SK-N-MC (cell line): ENCODE data around the gene RNF150.

Source experiments
- DNase-seq: peaks from one replicate; pipeline ENCODE4 v3.0.0-alpha.2; 2011; ENCODE audit warnings: low read depth, low spot score
- H3K27ac ChIP-seq: fragments of 200-600 bp; sonication (generic); 2 replicates; pipeline ENCODE4 v1.5.1; 2016; ENCODE audit warnings: mixed run types
- H3K36me3 ChIP-seq: fragments of 200-600 bp; sonication (generic); 2 replicates; pipeline ENCODE4 v1.6.1; 2017; ENCODE audit warnings: antibody characterized with exemption, low read length, mixed read lengths; ENCODE audit not compliant: insufficient read depth
- H3K4me3 ChIP-seq: fragments of 200-600 bp; sonication (generic); 2 replicates; pipeline ENCODE4 v1.5.1; 2016
- H3K9ac ChIP-seq: fragments of 200-600 bp; sonication (generic); 2 replicates; pipeline ENCODE4 v1.8.0; 2017; ENCODE audit warnings: mixed run types, mixed read lengths; ENCODE audit not compliant: insufficient read length
- H3K9me3 ChIP-seq: fragments of 200-600 bp; sonication (generic); 2 replicates; pipeline ENCODE4 v1.6.1; 2017; ENCODE audit warnings: low read depth, mild to moderate bottlenecking, antibody characterized with exemption, low read length, moderate library complexity, mixed read lengths
- EZH2 ChIP-seq: fragments of 200-600 bp; sonication (generic); IDR thresholded peaks from one replicate; pipeline ENCODE4 v1.6.1; 2017; ENCODE audit warnings: antibody characterized with exemption
- FOXP2 ChIP-seq: optimal IDR thresholded peaks from 2 replicates; pipeline ENCODE3; 2011; ENCODE audit warnings: mild to moderate bottlenecking, moderate library complexity; ENCODE audit not compliant: insufficient read depth; ENCODE audit errors: extremely low read length, control extremely low read depth
- POLR2AphosphoS5 ChIP-seq: IDR thresholded peaks from 2 replicates; pipeline ENCODE4 v1.6.1; 2012; ENCODE audit warnings: mild to moderate bottlenecking, low read depth, low read length, borderline replicate concordance

RNF150 gene

DNA sequence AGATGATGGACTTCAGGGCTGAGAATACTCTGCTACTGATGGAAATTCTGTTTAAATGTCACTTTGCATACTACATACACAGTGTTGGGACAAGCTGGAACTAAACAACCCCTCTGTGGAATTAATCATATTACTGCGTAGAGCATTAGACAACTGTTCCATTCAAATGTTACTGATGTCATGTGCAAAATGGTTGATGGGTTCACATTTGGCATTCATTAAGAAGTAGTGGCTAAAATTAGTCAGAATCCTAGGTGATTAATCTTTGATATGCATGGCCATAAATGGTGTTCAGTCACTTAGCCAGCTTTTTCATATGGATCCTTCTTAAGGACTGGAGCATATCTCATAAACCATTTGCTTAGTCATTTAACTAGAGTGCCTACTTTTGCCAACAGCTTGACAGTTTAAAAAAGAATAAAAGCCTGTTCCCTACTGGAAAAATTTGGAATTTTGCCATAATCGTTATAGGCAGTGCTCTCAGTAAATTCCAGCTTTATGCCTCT, 105.2 kb downstream of the RNF150 start:
- TF ChIP-seq EZH2 (no peak), POLR2AphosphoS5 (no peak), FOXP2 (no peak)
- Histone ChIP-seq H3K36me3 (no peaks in the 10 kb centered on the region), H3K4me3 (peak overlapping the region; percentile 50), H3K9ac (no peak overlapping the region), H3K27ac (peak overlapping the region; percentile 83), H3K9me3 (no peaks in the 10 kb centered on the region)
- no peak for DNase-seq

DNA sequence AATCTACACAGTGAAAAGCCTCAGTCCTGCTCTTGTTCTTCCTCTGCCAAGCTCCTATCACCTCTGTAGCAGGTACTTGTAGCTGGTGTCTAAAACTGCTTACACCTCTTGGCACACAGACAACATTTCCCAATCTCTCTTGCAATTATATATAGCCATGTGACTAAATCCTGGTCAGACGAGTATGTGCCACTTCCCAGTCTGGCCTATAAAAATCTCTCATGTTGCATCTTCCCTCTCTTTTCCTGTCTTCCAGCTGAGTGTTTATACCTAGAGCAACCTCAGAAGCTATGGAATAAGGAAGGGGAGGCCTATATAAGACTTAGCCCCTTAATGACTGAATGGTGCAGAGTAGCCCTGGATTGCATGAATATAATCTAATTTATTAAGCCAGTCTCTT, 105.8 kb downstream of the RNF150 start:
- Histone ChIP-seq H3K36me3 (no peaks in the 10 kb centered on the region), H3K9ac (no peak overlapping the region), H3K27ac (peak overlapping the region; percentile 83; the same call in 1 of the 2 replicates), H3K4me3 (no peak overlapping the region), H3K9me3 (no peaks in the 10 kb centered on the region)
- TF ChIP-seq FOXP2, result no peak
- TF ChIP-seq EZH2, result no peak
- TF ChIP-seq POLR2AphosphoS5, result no peak
- DNase-seq, result no peak

DNA sequence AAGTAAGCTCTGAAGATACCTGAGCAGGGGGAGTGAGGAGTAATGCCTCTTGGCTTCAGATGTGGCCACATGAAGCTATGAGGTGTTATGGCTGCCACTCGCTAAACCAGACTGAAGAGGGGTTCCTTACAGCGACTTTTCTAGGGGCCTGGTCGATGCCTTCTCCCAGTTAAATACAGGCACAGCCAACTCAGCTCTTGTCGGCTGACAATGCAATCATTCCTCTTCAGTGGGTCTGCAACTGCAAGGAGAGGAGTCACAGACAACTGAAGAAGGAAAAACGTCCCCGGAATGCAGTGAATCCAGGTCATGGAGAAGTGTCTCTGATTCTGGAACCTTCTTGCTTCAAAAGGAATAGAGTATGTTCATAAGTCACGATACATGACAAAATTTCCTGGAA, 106.4 kb downstream of the RNF150 start:
- H3K9ac ChIP-seq, result no peak overlapping the region
- no peak for TF ChIP-seq POLR2AphosphoS5
- no peak for TF ChIP-seq EZH2
- no peak for TF ChIP-seq FOXP2
- no peaks in the 10 kb centered on the region for H3K9me3 ChIP-seq
- no peak for DNase-seq
- no peak overlapping the region for H3K4me3 ChIP-seq
- no peaks in the 10 kb centered on the region for H3K36me3 ChIP-seq
- H3K27ac ChIP-seq, result no peak overlapping the region

DNA sequence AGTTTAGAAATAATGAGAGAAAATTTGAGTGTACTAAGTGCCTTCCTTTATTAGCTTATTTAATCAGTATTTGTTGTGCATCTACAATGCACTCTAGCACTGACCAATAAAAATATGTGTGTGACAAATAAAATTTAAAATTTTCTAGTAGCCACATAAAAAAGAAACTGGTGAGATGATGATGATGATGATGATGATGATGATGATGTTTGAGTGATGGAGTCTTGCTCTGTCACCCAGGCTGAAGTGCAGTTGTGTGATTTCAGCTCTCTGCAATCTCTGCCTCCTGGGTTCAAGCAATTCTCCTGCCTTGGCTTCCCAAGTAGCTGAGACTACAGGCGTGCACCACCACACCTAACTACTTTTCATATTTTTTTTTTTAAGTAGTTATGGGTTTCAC, 110.2 kb downstream of the RNF150 start:
- no peaks in the 10 kb centered on the region for H3K36me3 ChIP-seq
- H3K9me3 ChIP-seq, result no peaks in the 10 kb centered on the region
- H3K4me3 ChIP-seq, result no peak overlapping the region
- DNase-seq, result no peak
- H3K27ac ChIP-seq, result peak overlapping the region; percentile 92; the same call in 1 of the 2 replicates
- no peak overlapping the region for H3K9ac ChIP-seq
- TF ChIP-seq POLR2AphosphoS5, result no peak
- TF ChIP-seq FOXP2, result no peak
- no peak for TF ChIP-seq EZH2

DNA sequence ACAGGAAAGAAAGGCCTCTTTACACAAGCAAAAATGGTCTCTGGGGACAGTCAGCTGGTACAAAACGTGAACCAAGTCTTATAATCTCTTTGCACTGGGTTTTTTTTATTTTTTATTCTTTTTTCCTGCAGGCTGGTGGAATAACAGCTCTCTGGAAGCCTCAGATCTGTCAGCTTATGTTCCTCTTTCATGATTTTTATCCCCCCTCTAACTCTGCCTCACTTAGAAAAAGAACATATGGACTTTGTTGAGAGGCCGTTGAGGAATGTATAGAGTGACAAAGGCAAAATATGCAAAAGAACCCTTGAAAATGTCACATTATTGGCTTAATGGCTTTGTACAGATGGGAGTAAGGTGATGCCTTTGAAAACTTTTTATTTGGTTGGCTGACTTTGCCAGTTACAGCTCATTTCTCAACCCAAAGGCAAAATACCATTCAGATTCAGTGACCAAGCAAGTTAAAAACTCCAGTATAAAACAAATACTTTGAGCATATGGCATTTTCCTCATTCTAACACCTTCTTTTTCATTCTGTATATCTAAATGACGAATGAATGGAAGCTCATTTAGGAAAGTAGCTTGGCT, 111.1 kb downstream of the RNF150 start:
- no peaks in the 10 kb centered on the region for H3K36me3 ChIP-seq
- H3K9ac ChIP-seq, result no peak overlapping the region
- DNase-seq, result no peak
- peak overlapping the region; percentile 92 for H3K27ac ChIP-seq
- TF ChIP-seq FOXP2, result no peak
- no peak for TF ChIP-seq EZH2
- no peak for TF ChIP-seq POLR2AphosphoS5
- no peaks in the 10 kb centered on the region for H3K9me3 ChIP-seq
- H3K4me3 ChIP-seq, result peak overlapping the region; percentile 54

DNA sequence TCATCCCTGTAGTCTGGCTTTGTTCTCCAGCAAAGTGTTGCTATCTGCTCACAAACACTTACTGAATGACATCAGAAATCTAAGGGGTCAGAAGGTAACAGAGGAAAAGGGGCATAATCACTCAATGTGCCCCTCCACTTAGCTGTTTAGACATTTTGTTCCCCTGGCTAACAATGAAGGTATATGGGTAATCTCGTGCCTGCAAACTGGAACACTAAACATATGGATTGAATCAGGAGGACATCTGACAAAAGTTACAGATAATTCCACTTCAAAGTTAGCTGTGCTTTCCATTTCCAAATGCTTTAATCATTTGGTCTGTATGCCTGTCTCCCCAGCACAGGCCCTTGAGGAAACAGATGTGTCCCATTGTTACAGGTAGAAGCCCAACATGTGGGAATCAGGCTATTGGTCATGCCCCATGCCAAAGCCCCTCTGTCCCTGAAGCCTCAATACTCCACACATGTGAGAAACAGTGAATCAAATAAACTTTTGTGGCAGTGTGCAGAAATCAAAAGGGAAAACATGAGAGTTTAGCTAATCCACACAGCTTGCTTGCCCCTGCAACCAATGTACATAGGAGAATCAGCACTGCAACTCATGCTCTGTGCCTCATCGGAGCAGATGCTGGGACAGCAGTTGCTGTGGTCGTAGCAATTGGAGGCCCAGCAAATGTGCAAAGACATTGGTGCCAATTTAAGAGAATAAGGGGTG, 111.7 kb downstream of the RNF150 start:
- no peaks in the 10 kb centered on the region for H3K36me3 ChIP-seq
- TF ChIP-seq FOXP2, result no peak
- TF ChIP-seq EZH2, result no peak
- TF ChIP-seq POLR2AphosphoS5, result no peak
- peak overlapping the region; percentile 54 for H3K4me3 ChIP-seq
- DNase-seq, result no peak
- H3K9me3 ChIP-seq, result no peaks in the 10 kb centered on the region
- no peak overlapping the region for H3K9ac ChIP-seq
- peak overlapping the region; percentile 92 for H3K27ac ChIP-seq

DNA sequence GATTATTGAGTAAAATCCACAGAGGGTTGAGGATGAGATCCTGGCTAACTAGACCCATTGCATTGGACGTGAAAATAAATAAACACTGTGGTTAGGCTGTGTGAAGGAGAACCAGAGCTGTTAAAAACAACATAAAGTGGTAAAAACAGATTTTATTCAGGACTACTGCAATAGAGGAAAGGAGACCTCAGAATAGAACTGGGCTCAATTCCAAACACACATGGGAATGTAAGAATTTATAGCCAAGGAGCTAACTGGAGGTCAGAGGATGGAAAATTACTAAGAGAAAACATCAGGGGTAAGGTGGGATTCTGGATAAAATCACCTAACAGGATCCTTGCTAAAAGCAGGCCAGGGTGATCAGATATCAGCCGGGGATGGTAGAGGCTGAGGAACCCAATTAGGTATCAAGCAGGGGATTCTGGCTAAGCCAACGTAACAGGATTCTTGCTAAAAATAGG, 112.4 kb downstream of the RNF150 start:
- H3K36me3 ChIP-seq, result no peaks in the 10 kb centered on the region
- no peak overlapping the region for H3K9ac ChIP-seq
- H3K27ac ChIP-seq, result peak overlapping the region; percentile 92
- TF ChIP-seq FOXP2, result no peak
- no peak for TF ChIP-seq EZH2
- no peak for TF ChIP-seq POLR2AphosphoS5
- no peak for DNase-seq
- H3K4me3 ChIP-seq, result peak overlapping the region; percentile 54
- H3K9me3 ChIP-seq, result no peaks in the 10 kb centered on the region

DNA sequence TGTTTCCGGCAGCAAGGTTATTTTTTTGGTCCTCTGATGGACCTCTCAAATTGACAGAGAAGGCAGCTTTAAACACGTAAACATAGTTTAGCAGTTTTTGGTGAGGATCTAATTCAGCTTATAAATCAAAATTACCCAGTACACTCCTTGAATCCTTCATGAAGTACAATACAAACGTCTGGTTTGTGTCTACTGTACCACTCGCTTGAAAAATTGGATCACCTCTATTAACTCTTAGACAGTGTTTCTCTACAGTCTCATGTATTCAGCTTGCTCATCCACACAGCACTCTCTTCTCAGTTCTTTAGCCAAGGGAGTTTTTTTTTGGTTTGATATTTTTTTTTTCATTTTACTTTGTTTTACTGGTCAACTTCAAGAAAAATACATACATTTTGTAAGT, 113.5 kb downstream of the RNF150 start:
- Histone ChIP-seq H3K9me3 (no peaks in the 10 kb centered on the region), H3K27ac (peak overlapping the region; percentile 58; the same call in 1 of the 2 replicates), H3K36me3 (no peaks in the 10 kb centered on the region), H3K4me3 (no peak overlapping the region), H3K9ac (no peak overlapping the region)
- TF ChIP-seq POLR2AphosphoS5 (no peak), FOXP2 (no peak), EZH2 (no peak)
- no peak for DNase-seq
